Hematopoietic multipotent progenitor cell (in vitro differentiated cells): ENCODE results near the gene SGO2. TPM values are rescaled to one million over a fixed set of nuclear protein-coding genes. Genes with fewer than 3 reads are reported as not detected.

ENCODE experiments used
- DNase-seq, 3 donors: peaks; one replicate each; pipeline ENCODE4 v3.0.0-alpha.2; 2011 to 2015; ENCODE audit warnings: low read depth in 2 of 3, low spot score in 2 of 3
- total RNA-seq: library from RNA; depleted of rRNA; stranded (reverse); fragments of >200 nt; gene quantifications from one replicate; pipeline ENCODE4 v1.2.3, GENCODE V29; 2012

The SGO2 gene, protein sequence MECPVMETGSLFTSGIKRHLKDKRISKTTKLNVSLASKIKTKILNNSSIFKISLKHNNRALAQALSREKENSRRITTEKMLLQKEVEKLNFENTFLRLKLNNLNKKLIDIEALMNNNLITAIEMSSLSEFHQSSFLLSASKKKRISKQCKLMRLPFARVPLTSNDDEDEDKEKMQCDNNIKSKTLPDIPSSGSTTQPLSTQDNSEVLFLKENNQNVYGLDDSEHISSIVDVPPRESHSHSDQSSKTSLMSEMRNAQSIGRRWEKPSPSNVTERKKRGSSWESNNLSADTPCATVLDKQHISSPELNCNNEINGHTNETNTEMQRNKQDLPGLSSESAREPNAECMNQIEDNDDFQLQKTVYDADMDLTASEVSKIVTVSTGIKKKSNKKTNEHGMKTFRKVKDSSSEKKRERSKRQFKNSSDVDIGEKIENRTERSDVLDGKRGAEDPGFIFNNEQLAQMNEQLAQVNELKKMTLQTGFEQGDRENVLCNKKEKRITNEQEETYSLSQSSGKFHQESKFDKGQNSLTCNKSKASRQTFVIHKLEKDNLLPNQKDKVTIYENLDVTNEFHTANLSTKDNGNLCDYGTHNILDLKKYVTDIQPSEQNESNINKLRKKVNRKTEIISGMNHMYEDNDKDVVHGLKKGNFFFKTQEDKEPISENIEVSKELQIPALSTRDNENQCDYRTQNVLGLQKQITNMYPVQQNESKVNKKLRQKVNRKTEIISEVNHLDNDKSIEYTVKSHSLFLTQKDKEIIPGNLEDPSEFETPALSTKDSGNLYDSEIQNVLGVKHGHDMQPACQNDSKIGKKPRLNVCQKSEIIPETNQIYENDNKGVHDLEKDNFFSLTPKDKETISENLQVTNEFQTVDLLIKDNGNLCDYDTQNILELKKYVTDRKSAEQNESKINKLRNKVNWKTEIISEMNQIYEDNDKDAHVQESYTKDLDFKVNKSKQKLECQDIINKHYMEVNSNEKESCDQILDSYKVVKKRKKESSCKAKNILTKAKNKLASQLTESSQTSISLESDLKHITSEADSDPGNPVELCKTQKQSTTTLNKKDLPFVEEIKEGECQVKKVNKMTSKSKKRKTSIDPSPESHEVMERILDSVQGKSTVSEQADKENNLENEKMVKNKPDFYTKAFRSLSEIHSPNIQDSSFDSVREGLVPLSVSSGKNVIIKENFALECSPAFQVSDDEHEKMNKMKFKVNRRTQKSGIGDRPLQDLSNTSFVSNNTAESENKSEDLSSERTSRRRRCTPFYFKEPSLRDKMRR
- 1.1 TPM for total RNA-seq

DNA sequence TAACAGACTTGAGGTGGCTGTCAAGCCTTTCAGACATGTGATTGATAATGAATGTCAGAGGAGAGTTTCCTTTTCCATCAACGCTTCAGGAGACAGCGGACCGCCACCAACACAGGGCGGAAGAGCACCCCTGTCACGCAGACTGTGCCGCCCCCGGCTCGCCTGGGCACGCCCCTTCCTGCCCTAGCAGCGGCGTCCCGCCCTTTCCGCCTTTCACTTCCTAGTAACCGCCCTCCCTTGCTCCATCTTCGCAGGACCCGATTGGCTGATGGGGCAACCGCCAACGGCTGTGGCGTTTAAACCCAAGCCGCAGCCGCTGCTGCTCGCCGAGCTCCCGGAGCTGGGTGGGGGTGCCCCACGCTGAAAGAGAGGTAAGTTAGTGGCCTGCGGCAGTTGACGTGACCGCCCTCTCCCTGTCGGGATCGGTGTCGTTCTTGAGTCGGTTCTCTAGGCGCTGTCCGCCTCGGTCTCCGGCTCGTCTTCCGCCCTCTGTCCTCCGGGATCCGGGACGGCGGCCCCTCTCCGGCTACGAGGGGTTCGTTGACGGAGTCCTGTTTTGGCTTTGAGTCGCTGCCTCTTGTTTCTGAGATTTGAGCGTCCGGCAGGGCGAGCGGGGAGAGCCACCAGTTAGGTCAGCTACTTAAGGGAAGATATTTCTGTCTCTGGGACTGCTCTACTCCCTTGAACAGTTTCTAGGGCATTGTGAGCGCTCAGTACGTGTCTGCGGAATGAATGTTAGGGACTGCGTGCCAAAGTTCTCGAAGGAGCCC is at the start of gene SGO2:
TSS of gene SGO2 (plus strand) at position 326 of the 770 bp plus-strand sequence. CDS start 6,769 bp downstream, outside the sequence.
- peak; percentile 78 to 97 (median 95) for DNase-seq

DNA sequence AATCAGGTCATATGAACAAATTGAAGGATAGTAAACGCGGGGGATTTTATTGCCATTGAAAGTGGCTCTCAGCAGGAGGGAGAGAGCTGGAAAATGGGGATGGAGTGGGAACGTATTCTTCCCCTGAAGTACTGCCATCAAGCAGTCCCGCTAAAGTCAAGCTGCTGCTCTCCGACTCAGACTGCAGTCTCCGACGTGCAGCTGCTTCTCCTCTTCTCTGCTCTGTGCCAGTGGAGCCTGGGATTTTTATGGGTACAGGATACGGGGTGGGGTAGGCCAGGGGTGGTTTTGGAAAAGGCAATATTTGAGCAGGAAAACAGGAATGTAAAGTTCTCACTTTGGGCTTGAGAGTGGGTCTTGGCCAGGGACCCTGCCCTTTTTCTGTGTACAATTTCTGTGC is 49.2 kb upstream of the SGO2 start:
- DNase-seq = no peak

DNA sequence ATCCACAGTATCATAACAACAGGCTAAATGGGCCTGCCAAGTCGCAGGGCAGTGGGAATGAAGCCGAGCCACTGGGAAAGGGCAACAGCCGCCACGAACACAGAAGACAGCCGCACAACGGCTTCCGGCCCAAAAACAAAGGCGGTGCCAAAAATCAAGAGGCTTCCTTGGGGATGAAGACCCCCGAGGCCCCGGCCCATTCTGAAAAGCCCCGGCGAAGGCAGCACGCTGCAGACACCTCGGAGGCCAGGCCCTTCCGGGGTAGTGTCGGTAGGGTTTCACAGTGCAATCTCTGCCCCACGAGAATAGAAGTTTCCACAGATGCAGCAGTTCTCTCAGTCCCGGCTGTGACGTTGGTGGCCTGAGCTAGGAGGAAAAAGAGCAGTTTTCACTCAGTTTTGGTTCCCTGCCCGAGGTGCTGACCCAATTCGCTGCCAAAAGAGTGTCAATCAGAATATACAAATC is 48.3 kb upstream of the SGO2 start:
- DNase-seq = no peak

DNA sequence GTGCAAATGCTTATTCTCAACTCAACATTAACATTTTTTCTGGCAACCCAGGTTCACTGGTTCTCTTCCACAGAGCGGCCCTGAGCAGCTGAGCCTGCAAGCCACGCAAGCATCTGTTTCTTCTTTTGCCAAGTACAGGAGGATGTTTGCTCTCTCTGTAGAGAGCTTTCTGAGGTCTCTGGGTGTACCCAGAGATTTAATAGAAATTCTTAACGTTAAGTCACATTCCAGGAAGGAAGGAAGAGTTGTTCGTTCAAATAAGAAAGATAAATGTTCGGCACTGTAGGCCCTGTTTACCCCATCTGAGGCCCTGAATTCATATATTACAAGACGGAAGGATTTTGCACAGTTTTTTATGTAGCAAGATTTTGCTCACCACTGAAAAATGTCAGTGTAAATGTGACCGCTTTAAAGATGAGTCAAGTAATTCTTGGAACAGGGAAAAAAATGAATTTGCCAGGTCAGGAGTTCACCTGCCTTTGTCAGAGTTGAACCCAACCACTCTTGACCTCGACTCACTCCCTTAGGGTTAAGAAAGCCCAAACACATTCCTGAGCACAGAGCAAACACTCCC is 46.2 kb upstream of the SGO2 start:
- no peak for DNase-seq

DNA sequence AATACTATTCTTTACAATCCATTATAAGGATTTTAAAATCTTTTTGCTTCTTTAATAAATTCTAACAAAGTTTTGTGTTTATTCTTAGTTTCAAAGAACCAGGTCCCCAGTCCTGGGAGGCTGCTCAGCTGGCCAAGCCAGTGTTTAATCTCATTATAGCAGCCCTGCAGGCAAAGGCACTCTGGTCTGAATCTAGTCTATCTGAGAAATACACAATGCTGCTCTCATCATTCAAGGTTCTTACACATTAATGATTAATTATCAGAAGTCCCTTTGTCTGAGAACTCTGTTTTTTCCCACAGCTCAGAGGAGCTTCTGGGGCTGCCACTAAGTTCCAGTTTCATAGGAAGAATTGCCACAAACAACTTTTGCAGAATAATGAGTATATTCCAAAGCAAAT is 43.8 kb upstream of the SGO2 start:
- DNase-seq = no peak

DNA sequence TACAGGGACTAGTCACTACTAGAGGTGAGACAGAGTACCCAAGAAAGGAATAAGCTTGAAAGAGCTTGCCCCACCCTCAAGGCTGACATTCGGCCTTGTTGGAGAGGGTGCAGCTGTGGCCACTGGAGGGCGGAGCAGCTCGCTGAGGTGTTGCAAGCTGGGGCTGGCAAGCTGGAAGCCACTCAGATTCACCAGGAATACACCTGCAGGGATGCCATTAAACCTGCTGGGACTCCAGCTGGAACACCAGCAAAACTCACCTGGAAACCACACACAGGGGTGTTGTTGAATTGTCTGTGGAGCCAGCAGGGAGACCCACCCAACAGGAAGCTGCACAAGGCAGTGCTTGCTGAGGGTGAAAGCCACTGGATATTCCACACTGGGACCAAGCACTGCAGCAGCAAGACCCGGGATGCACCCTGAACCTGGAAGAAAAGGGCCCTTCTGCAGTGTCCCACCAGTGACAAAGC is 42.2 kb upstream of the SGO2 start:
- DNase-seq = peak in 2 of 3 donors; percentile 35 to 42

DNA sequence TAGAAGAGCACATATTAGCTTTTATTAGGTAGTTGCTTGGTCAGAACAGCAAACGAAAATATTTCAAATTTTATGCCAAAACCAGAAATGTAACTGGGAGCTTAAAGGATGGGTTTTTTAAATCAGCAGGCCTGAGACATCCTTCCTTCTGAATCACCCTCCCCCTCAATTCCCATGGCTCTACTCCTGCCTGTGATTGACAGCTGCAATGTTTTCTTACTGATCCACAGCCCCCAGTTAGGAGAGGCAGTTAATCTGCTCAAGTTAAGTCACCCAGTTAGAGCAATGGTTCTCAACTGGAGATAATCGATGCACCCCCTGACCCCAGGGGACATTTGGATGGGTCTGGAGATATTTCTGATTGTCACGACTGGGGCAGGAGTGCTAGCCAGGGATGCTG is 41.1 kb upstream of the SGO2 start:
- DNase-seq = no peak

DNA sequence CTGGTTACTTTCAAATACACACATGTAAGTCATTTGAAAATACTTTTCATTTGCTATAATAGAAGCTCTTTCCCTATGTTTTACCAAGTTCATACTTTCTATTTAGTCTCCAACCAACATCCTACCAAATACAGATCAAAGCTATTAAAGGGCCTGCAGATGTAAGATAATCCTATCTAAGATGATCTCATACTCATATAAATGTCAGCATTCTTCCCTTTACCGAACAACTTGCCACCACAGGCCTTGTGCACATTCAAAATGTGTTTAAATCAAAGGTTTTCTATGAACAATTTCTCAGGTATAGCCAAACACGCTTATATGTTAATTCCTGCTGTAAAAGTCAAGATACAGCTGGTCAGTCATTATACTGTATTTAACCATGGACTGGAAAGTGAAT is 39.5 kb upstream of the SGO2 start:
- peak in 1 of 3 donors; percentile 33 for DNase-seq

DNA sequence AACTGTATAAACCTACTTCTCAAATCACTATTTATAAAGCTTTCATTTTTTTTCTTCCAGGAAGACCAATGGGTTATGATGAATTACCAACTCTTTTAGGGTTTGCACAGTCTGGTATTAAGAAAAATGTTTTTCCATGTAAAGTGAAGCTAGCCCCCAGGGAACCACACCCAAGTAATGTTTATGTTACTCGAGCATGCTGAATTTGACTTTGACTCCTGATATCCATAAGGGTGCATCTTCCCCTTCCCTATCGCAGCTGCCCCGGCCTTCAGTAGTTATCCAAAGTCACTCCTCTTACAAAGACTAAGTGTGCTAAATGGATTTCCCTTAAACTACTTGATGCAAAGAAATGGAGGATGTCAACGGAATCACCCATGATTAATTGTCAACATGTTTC is 37.8 kb upstream of the SGO2 start:
- DNase-seq = no peak

DNA sequence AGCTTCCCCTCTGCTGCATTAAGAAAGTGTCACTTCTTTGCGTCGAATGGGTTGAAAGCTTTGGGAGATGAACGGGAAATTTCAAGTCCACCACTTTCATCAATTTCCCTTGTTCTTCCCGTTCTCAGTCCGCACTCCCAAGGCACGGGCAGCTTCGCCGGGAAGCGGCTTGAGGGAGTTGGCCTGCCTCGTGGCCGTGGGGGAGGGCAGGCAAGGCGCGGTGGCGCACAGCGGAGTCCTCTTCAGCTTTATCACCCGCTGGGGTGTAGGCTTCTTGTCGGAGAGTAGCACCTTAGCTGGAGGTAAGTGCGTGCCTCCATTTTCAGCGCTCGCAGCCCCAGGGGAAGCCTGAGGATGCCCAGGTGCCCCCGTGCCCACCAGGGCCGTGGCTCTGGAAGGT is 36.0 kb upstream of the SGO2 start:
- no peak for DNase-seq

DNA sequence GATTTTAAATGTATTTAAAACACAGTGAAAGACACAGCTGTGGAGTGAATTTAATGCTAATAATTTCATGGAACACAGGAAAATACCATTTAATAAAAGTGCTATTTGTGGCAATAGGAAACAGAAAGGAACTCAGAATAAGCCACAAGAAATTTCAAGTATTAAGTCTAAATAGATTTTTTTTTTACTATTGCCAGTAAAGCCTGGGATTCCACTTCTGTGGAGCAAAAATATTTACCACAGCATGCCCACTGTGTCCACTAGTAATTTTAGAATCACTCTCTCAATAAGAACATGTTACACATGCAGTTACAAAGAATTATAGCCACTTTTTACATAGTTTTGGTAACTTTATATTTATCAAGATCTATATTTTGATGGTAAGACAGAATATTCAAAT is 33.4 kb upstream of the SGO2 start:
- DNase-seq = no peak

DNA sequence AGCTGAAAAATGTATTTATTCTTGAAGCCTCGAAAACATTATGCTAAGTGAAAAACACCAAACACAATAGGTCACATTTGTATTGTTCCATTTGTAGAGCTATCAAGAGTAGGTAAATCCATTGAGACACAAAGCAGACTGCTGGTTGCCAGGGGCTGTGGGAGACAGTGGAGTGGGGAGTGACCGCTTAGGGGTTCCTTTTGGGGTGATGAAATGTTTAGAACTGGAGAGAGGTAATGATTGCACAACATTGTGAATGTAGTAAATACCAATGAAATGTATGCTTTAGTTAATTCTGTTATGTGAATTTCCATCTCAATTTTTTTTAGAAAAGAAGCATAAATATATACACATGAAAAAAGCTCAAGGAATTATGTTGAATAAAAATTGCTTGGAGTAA is 32.0 kb upstream of the SGO2 start:
- no peak for DNase-seq

DNA sequence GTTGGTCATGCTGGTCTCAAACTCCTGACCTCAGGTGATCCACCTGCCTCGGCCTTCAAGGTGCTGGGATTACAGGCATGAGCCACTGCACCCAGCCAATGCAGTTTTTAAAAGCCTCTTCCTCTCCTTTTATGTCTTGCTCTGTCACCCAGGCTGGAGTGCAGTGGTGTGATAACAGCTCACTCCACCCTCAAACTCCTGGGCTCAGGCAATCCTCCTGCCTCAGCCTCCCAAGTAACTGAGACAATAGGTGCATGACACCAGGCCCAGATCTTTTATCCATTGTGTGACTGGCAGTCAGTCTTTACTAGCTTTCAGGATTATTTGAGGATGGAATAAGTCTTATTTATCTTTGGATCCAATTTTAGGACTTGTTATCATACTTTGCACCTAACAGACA is 29.3 kb upstream of the SGO2 start:
- DNase-seq = no peak

DNA sequence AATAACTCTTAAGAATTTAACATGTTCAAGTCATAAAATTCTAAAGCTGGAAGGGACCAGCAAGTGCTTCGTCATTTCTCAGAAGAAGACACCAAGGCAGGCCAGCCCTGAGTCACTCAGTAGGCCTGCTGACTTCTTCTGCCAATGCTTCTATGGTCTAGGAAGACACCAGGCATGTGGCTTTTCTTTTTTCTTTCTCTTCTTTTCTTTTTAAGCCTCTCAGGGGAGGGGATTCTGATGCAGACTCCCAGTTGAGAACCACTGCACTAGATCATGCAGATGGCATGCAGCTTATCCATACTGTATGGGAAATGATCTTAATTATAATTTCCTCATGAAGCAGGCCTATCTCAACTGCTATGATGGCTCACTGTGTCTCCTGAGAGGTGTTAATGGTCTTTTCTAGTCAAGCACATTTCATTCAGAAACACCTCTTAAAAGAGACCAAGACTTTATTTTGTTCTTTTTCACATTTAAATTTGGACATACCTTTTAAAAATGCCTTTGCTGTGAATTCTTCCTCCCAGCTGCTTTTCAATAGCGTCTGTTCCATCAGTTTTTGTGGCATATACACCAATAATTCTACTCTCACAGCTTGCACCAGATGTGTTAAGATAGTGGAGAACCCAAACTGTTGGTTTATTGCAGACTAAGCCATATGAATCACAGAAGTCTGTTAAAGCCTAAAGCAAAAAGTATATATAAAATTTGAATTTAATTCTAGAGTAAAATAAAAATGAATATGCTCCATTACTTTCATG is 27.4 kb upstream of the SGO2 start:
- no peak for DNase-seq

DNA sequence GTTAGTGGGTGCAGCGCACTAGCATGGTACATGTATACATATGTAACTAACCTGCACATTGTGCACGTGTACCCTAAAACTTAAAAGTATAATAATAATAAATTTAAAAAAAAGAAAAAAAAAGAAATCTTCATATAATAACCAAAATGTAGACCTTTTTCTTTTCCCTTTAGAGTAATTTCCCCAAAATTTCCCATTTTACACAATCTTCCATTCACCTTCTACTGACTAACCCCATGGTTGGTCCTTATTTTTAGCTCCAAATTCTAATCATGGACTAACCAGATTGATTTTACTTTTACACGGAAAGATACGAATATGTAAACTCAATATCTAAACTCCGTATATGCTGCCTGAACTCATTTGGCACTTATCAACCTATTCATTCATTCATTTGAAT is 23.8 kb upstream of the SGO2 start:
- DNase-seq = no peak

DNA sequence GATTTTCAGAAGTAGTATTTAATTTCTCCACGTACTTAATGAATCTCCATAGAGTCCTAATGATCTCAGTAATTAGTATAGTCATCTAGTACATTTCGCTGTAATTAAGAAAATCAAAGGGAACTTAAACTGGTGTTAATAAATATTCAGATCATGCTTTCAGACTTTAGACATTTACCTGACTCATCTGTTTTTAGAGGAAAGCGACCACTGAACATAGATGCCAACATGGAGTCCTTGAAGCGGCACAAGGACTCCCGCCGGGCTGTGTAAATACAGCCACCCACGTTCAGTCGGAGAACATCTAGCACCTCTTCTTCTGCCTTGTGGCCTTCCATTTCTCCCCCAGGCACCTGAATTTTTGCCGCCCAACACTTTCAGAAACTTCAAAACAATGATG is 19.3 kb upstream of the SGO2 start:
- no peak for DNase-seq

DNA sequence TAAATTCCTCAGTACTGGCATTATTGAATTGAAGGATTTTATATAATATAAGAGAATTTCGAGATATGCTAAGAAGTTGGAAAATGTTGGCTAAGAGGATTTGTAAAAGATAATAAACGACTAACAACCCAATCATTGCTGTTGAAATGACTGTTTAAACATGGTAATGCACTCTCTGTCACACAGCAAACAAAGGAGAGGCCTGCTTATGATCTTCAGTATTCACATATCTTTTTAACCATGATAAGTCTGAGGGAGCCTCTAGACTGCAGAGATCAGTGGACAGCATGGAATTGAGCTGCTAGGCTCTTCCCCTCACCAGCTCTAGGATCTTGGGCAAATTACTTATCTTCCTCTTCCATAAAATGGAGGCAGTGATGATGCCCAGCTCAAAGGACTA is 18.8 kb upstream of the SGO2 start:
- DNase-seq = no peak

DNA sequence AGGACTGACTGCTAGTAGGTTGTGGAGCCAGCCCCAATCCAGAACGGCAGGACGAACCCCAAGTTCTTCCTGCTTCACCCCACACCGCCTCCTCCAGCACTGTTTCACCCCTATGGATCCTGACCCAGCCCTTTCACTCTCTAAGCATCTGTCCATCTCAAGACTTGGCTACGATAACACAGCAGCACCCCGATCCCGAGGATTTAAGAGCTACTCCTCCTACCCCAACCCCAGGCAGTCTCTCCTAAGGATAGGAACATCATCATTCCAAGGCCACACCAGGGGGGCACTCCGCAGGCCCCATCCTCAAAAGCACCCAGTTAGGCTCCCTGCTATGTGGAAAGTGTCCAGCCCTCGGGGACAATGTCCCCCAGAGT is 16.8 kb upstream of the SGO2 start:
- peak in 2 of 3 donors; percentile 5 to 12 for DNase-seq
